Adrenal gland (tissue), 12 donors: ENCODE results near the gene FURIN. TPM values are rescaled to one million over a fixed set of nuclear protein-coding genes. Genes with fewer than 3 reads are reported as not detected.
A peak's percentile ranks its signal among the peaks of the same experiment; 100 is the strongest.

ENCODE experiments used
- DNase-seq, 7 donors: peaks; one replicate each; pipeline ENCODE4 v3.0.0-alpha.2; 2019 to 2020
- H3K27ac ChIP-seq, 5 donors: fragments of 200-600 bp; sonication (generic) in 4 of 5; 1 replicate in 3 of 5; 2 replicates in 2 of 5; pipeline versions ENCODE4 v1.5.1 to v1.8.0; 2016 to 2020; ENCODE audit warnings: mild to moderate bottlenecking in 1 of 5
- H3K27me3 ChIP-seq: fragments of 200-600 bp; 2 replicates; pipeline ENCODE4 v1.8.0; 2021
- H3K36me3 ChIP-seq, 2 donors: fragments of 200-600 bp; replicated peaks in 1 of 2; 1 replicate in 1 of 2; 2 replicates in 1 of 2; pipeline versions ENCODE4 v1.5.1 to v1.8.0; 2018 to 2022
- H3K4me1 ChIP-seq, 2 donors: fragments of 200-600 bp; replicated peaks in 1 of 2; 1 replicate in 1 of 2; 2 replicates in 1 of 2; pipeline versions ENCODE4 v1.5.1 to v1.8.0; 2018 to 2021
- H3K4me3 ChIP-seq, 4 donors: fragments of 200-600 bp; sonication (generic) in 3 of 4; one replicate each; pipeline ENCODE4 v1.5.1; 2016 to 2018
- H3K9me3 ChIP-seq, 3 donors: fragments of 200-600 bp; sonication (generic) in 1 of 3; replicated peaks in 1 of 3; 1 replicate in 2 of 3; 2 replicates in 1 of 3; pipeline versions ENCODE4 v1.5.1 to v1.8.0; 2016 to 2021
- POLR2A ChIP-seq, 2 donors: fragments of 450-650 bp; IDR thresholded peaks; one replicate each; pipeline ENCODE4 v1.6.1; 2017; ENCODE audit warnings: antibody characterized with exemption in 2 of 2, mild to moderate bottlenecking in 2 of 2, moderate library complexity in 1 of 2
- WGBS, 4 donors: extraction: QIAGEN DNeasy Blood & Tissue Kit in 2 of 4; methylation state at CpG; one replicate each; pipeline versions ENCODE4 v1.1.5 to v1.1.7; 2013 to 2017; 5-methylcytosine and 5-hydroxymethylcytosine counted together
- intact Hi-C, 2 donors: fragments of 100-400 bp; cut with DNase I; formaldehyde crosslinking; loops; one replicate each; pipeline versions ENCODE4 v1.14.1 to v1.15.0; 2022 to 2023
- polyA plus RNA-seq, 3 donors: library from polyadenylated mRNA; stranded (reverse); fragments of 200-250 nt in 2 of 3; fragments of 350-450 nt in 1 of 3; fragmentation: Illumina TruSeq in 1 of 3; extraction: RNeasy Lipid Tissue Mini Kit (QIAGEN cat#74804) in 1 of 3; gene quantifications; one replicate each; pipeline ENCODE4 v1.2.3, GENCODE V29; 2013 to 2014
- total RNA-seq, 9 donors: library from RNA; depleted of rRNA in 4 of 9; stranded (reverse); fragments of >200 nt in 4 of 9; fragments of 120-200 nt in 1 of 9; fragmentation: NEBNext Ultra II Directional in 1 of 9; extraction: Animal tissue kit (Norgen Biotek cat#: 25700) in 1 of 9; gene quantifications; one replicate each; pipeline versions ENCODE4 v1.1.0 to v1.2.4, GENCODE V29; 2013 to 2023
- TF ChIP-seq, protein P1 (sequence below), 6 experiments: fragments of 450-650 bp in 4 of 6; fragments of 200-600 bp in 2 of 6; sonication (generic) in 1 of 6; IDR thresholded peaks; 1 replicate in 5 of 6; 2 replicates in 1 of 6; pipeline versions ENCODE4 v1.5.1 to v1.8.0; 2016 to 2021; ENCODE audit warnings: antibody characterized with exemption in 6 of 6, mild to moderate bottlenecking in 2 of 6, moderate library complexity in 1 of 6
- donor health status: healthy with polysubstance abuse.
- donor health status: Bipolar disorder and iron deficiency.
- donor health status: DM: yes; HTN: yes; CAD: no.
- donor health status: DM: no; HTN: no; CAD: no.
- donor health status: DM: no; HTN: no; CAD: no.
- donor health status: DM: yes; HTN: yes; CAD: no.

Gene FURIN
- total and polyA plus RNA-seq, 12 donors = 11.5 to 119 (median 45.2) TPM

DNA sequence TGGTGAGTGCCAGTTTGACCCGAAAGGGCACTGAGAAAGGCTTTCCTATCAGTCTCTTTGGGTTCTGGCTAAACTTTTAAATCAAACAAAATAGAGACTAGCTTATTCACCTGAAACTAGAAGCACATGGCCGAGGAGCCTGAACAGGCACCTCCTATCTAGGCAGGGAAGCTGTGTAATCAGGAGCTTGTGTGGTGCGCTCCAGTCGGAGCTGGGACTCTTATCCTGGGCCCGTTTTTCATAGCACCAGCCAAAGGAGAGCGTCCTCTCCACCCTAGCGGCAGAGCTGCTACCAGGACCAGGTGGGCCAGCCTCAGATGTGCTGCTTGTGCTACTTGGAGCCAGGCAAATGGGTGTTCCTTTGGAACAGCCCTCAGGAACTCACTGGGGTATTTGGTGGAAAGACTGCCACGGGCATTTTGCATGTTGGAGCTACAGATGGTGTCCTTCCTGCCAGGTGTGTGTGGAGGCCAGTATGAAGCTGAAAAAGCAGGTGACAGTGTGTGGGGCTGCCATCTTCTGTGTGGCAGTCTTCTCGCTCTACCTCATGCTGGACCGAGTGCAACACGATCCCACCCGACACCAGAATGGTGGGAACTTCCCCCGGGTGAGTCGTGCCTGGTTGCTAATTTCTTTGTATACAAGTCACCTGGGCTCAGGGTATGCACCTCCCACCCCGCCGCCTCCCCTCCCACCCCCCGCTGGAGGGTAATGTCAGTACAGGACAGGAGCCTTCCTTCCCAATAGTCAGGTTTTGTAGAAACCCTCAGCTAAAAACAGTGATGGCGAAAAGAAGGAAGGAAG, 35.5 kb downstream of the FURIN start:
- Histone ChIP-seq H3K4me3 (peak overlapping the region in 2 of 4 donors; percentile 10 to 78), H3K4me1 (peaks cover 11 to 17% of the 10 kb centered on the region in 2 donors), H3K9me3 (no peaks in the 10 kb centered on the region), H3K36me3 (peaks cover 0 to 41% of the 10 kb centered on the region in 2 donors), H3K27me3 (no peaks in the 10 kb centered on the region), H3K27ac (peak overlapping the region; percentile 90 to 99 (median 94))
- WGBS, 4 donors = 72 to 78% (median 72%) methylated on average over 7 to 18 of the region's 18 CpGs
- no peak for DNase-seq
- no peak for TF ChIP-seq POLR2A (IDR thresholded peaks at IDR 0.05)
- TF ChIP-seq, protein P1, sequence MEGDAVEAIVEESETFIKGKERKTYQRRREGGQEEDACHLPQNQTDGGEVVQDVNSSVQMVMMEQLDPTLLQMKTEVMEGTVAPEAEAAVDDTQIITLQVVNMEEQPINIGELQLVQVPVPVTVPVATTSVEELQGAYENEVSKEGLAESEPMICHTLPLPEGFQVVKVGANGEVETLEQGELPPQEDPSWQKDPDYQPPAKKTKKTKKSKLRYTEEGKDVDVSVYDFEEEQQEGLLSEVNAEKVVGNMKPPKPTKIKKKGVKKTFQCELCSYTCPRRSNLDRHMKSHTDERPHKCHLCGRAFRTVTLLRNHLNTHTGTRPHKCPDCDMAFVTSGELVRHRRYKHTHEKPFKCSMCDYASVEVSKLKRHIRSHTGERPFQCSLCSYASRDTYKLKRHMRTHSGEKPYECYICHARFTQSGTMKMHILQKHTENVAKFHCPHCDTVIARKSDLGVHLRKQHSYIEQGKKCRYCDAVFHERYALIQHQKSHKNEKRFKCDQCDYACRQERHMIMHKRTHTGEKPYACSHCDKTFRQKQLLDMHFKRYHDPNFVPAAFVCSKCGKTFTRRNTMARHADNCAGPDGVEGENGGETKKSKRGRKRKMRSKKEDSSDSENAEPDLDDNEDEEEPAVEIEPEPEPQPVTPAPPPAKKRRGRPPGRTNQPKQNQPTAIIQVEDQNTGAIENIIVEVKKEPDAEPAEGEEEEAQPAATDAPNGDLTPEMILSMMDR (IDR thresholded peaks at IDR 0.05) = no peak
- intact Hi-C loops = no loop called here

DNA sequence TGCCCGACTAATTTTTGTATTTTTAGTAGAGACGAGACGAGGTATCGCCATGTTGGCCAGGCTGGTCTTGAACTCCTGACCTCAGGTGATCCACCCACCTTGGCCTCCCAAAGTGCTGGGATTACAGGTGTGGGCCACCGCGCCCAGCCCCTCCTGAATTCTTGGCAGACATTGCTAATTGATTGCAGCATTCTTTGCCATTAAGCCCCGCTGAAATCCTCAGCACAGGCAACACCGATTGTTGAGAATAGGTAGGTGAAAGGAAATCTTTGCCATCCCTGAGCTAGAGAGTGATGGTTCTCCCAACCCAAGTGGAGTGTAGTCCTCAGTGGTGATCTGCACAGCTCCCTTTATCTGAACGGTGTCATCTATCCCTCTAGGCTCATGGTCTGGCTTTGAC, 36.4 kb downstream of the FURIN start:
- 90 to 96% (median 94%) methylated on average over 9 of the region's 9 CpGs for WGBS, 4 donors
- H3K4me1 ChIP-seq = peaks cover 11 to 17% of the 10 kb centered on the region in 2 donors
- peaks cover 0 to 49% of the 10 kb centered on the region in 2 donors for H3K36me3 ChIP-seq
- DNase-seq = no peak
- no peaks in the 10 kb centered on the region for H3K27me3 ChIP-seq
- H3K27ac ChIP-seq = no peak overlapping the region
- no peaks in the 10 kb centered on the region for H3K9me3 ChIP-seq
- TF ChIP-seq, protein P1 (IDR thresholded peaks at IDR 0.05) = no peak
- no peak for TF ChIP-seq POLR2A (IDR thresholded peaks at IDR 0.05)
- intact Hi-C loops = no loop called here
- no peak overlapping the region for H3K4me3 ChIP-seq

DNA sequence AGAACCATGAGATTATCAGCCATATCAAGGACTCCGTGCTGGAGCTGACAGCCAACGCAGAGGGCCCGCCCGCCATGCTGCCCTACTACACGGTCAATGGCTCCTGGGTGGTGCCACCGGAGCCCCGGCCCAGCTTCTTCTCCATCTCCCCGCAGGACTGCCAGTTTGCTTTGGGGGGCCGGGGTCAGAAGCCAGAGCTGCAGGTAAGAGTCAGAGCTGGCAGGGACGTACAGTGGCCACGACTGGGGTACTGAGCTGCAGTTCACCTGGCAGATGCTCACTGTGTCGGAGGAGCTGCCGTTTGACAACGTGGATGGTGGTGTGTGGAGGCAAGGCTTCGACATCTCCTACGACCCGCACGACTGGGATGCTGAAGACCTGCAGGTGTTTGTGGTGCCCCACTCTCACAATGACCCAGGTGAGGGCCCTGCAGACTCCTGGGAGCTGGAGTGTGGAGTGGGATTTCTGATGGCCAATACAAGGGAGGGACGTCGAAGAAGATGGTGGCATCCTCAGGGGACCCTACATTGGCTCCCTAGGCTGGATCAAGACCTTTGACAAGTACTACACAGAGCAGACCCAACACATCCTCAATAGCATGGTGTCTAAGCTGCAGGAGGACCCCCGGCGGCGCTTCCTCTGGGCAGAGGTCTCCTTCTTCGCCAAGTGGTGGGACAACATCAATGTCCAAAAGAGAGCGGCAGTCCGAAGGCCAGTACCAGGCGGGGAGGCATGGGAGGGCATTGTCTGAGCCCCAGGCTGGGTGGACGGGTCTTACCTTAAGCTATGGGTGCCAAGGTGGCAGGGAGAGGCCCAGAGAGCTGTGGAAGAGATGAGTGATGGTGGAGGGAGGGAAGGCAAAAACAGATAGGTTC, 37.2 kb downstream of the FURIN start:
- intact Hi-C loops = no loop called here
- Histone ChIP-seq H3K27me3 (no peaks in the 10 kb centered on the region), H3K4me3 (no peak overlapping the region), H3K27ac (no peak overlapping the region), H3K9me3 (no peaks in the 10 kb centered on the region), H3K4me1 (peaks cover 11 to 17% of the 10 kb centered on the region in 2 donors), H3K36me3 (peaks cover 0 to 57% of the 10 kb centered on the region in 2 donors)
- WGBS, 4 donors = 92 to 94% (median 93%) methylated on average over 16 to 28 of the region's 28 CpGs
- TF ChIP-seq POLR2A (IDR thresholded peaks at IDR 0.05) = no peak
- TF ChIP-seq, protein P1 (IDR thresholded peaks at IDR 0.05) = no peak
- no peak for DNase-seq

DNA sequence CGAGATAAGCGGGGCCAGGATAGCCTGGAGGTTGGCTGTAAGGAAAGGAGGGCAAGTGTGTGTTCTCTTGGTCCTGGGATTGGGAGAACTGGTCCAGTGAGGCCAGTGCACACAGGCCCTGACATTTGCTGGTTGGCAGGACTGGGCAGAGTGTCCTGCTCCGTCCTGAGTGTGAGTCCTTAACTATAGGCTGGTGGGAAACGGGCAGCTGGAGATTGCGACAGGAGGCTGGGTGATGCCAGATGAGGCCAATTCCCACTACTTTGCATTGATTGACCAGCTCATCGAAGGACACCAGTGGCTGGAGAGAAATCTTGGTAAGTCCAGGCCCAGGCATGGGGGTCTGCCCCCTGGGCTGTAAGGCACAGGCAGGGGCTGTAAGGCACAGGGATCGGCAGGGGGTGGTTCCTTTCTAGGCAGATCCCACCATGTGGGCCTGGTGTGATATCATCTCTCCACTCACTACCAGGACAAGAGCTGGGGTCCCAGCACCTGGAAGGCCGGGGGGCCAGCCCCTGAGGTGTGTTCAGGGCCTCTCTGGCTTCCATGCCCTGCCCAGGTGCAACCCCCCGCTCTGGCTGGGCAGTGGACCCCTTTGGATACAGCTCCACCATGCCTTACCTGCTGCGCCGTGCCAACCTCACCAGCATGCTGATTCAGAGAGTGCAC, 37.9 kb downstream of the FURIN start:
- Histone ChIP-seq H3K9me3 (no peaks in the 10 kb centered on the region), H3K27me3 (no peaks in the 10 kb centered on the region), H3K4me3 (no peak overlapping the region), H3K4me1 (peaks cover 11 to 16% of the 10 kb centered on the region in 2 donors), H3K27ac (no peak overlapping the region), H3K36me3 (peaks cover 0 to 65% of the 10 kb centered on the region in 2 donors)
- DNase-seq = no peak
- intact Hi-C loops = no loop called here
- 90 to 96% (median 93%) methylated on average over 6 to 11 of the region's 11 CpGs for WGBS, 4 donors
- TF ChIP-seq, protein P1 (IDR thresholded peaks at IDR 0.05) = no peak
- no peak for TF ChIP-seq POLR2A (IDR thresholded peaks at IDR 0.05)
